K562 (cell line): Measurements from ENCODE around the gene SLC39A5. TPM values are rescaled to one million over a fixed set of nuclear protein-coding genes. Genes with fewer than 3 reads are reported as not detected.

ENCODE experiments used
- ATF7 ChIP-seq: fragments of 450-650 bp; IDR thresholded peaks from 2 replicates; pipeline ENCODE4 v1.7.1; 2014; ENCODE audit warnings: mild to moderate bottlenecking, moderate library complexity
- BHLHE40 ChIP-seq: IDR thresholded peaks from 2 replicates; pipeline ENCODE4 v1.6.1; 2011; ENCODE audit warnings: low read length, improper control_type of control experiment
- CHD1 ChIP-seq: fragments of 200-600 bp; sonication (generic); IDR thresholded peaks from one replicate; pipeline ENCODE4 v1.6.1; 2012; ENCODE audit warnings: mild to moderate bottlenecking, moderate library complexity, low read length, inconsistent platforms
- FOS ChIP-seq: IDR thresholded peaks from 3 replicates; pipeline ENCODE4 v1.6.1; 2011; ENCODE audit not compliant: insufficient read length; ENCODE audit errors: extremely low read depth
- GATAD2B ChIP-seq: fragments of 450-650 bp; IDR thresholded peaks from 2 replicates; pipeline ENCODE4 v1.6.1; 2017; ENCODE audit warnings: mild to moderate bottlenecking, borderline replicate concordance
- HCFC1 ChIP-seq: IDR thresholded peaks from 2 replicates; pipeline ENCODE4 v1.6.1; 2012; ENCODE audit warnings: low read depth, low read length, improper control_type of control experiment
- NBN ChIP-seq: fragments of 450-650 bp; IDR thresholded peaks from 2 replicates; pipeline ENCODE4 v1.6.1; 2016; ENCODE audit warnings: low read depth, mild to moderate bottlenecking
- NR2C2 ChIP-seq, 2 experiments: fragments of 200-800 bp in 1 of 2; sonication (Bioruptor generic) in 1 of 2; sonication (generic) in 1 of 2; formaldehyde crosslinking in 1 of 2; IDR thresholded peaks; 2 replicates each; pipeline versions ENCODE4 v1.6.1 to v1.8.0; 2016 to 2022; ENCODE audit warnings: mild to moderate bottlenecking in 1 of 2, missing compliant biosample characterization in 1 of 2, missing genetic modification characterization in 1 of 2, missing genetic modification reagents in 1 of 2
- POLR2G ChIP-seq: fragments of 200-400 bp; formaldehyde crosslinking; IDR thresholded peaks from 2 replicates; pipeline ENCODE4 v1.6.1; 2017; ENCODE audit warnings: low read depth, mild to moderate bottlenecking, antibody characterized with exemption, low read length, moderate library complexity
- PTTG1 ChIP-seq: fragments of 450-650 bp; IDR thresholded peaks from 2 replicates; pipeline ENCODE4 v1.6.1; 2016; ENCODE audit warnings: low read depth, mild to moderate bottlenecking, missing genetic modification characterization, missing compliant biosample characterization
- RAD21 ChIP-seq, 2 experiments: fragments of 250-450 bp in 1 of 2; fragments of 450-650 bp in 1 of 2; sonication (Bioruptor Pico) in 1 of 2; formaldehyde crosslinking in 1 of 2; IDR thresholded peaks in 1 of 2; conservative IDR thresholded peaks in 1 of 2; 2 replicates each; pipeline versions ENCODE4 v1.4.0 to v1.8.0; 2020 to 2022; ENCODE audit warnings: mild to moderate bottlenecking in 2 of 2, moderate library complexity in 1 of 2
- SAFB2 ChIP-seq: fragments of 200-400 bp; formaldehyde crosslinking; IDR thresholded peaks from 2 replicates; pipeline ENCODE4 v1.6.1; 2018; ENCODE audit warnings: borderline replicate concordance, low read length, low read depth, moderate library complexity; ENCODE audit not compliant: severe bottlenecking
- SMAD4 ChIP-seq: fragments of 250-450 bp; sonication (Bioruptor Pico); conservative IDR thresholded peaks from 2 replicates; pipeline ENCODE4 v1.8.0; 2021; ENCODE audit warnings: inconsistent platforms, mild to moderate bottlenecking, moderate library complexity
- XRCC4 ChIP-seq: IDR thresholded peaks from one replicate; pipeline ENCODE4 v1.6.1; 2011; ENCODE audit not compliant: insufficient read depth, insufficient read length; ENCODE audit errors: extremely low read depth
- ZBTB11 ChIP-seq, 3 experiments: fragments of 200-800 bp in 1 of 3; fragments of 250-450 bp in 1 of 3; fragments of 450-650 bp in 1 of 3; sonication (Bioruptor Pico) in 1 of 3; sonication (Bioruptor generic) in 1 of 3; formaldehyde crosslinking in 1 of 3; IDR thresholded peaks; 2 replicates each; pipeline versions ENCODE4 v1.6.1 to v1.8.0; 2016 to 2022; ENCODE audit warnings: mild to moderate bottlenecking in 2 of 3, missing genetic modification characterization in 2 of 3, missing compliant biosample characterization in 1 of 3, moderate library complexity in 1 of 3
- ZBTB9 ChIP-seq: fragments of 450-650 bp; formaldehyde crosslinking; IDR thresholded peaks from 2 replicates; pipeline ENCODE4 v1.4.0; 2020; ENCODE audit warnings: mild to moderate bottlenecking, moderate library complexity
- ZNF395 ChIP-seq: fragments of 200-800 bp; sonication (Bioruptor generic); IDR thresholded peaks from 2 replicates; pipeline ENCODE4 v1.6.1; 2017; ENCODE audit warnings: missing genetic modification characterization, missing compliant biosample characterization
- polyA plus RNA-seq, 8 experiments: library from polyadenylated mRNA; depleted of rRNA in 4 of 8; stranded (reverse) in 5 of 8; unstranded in 3 of 8; fragments of >200 nt; fragmentation: Nextera tagmentation in 2 of 8; fragmentation: Illumina TruSeq in 1 of 8; extraction: Ambion mirVana in 2 of 8; extraction: Trizol in 1 of 8; gene quantifications; 2 replicates each; pipeline versions ENCODE4 v1.2.1 to v1.2.3, GENCODE V29; 2011 to 2014; ENCODE audit warnings: inconsistent platforms in 1 of 8, missing spikeins in 1 of 8
- total RNA-seq, 7 experiments: library from RNA; depleted of rRNA in 6 of 7; stranded (reverse); fragments of >200 nt in 6 of 7; fragmentation: Illumina TruSeq in 2 of 7; extraction: Trizol in 2 of 7; gene quantifications; 2 replicates each; pipeline versions ENCODE4 v1.2.1 to v1.2.3, GENCODE V29; 2011 to 2021; ENCODE audit warnings: low replicate concordance in 1 of 7
- TF ChIP-seq, protein P1 (sequence below): fragments of 450-650 bp; IDR thresholded peaks from one replicate; pipeline ENCODE4 v1.6.1; 2018; ENCODE audit warnings: mild to moderate bottlenecking, moderate library complexity; ENCODE audit not compliant: partially characterized antibody

SLC39A5 gene
- total and polyA plus RNA-seq, 9 of the 15 experiments (the other 6 are each of a cell fraction or from before 2014, with no cell fraction given), result 0.08 to 0.10 TPM; not detected in 7

- TF ChIP-seq NBN (peak; percentile 74; the same call in 1 of the 2 replicates), SAFB2 (no peak), ZNF395 (CRISPR knock-in tag) (peak; percentile 71; the same call in 1 of the 2 replicates), SMAD4 (0 out of 2 replicates have a peak, but pooled peaks have one; percentile 60), XRCC4 (no peak), ZBTB11 (CRISPR knock-in tag; IDR thresholded peaks at IDR 0.05) (peak in 1 of 3 experiments; percentile 78; a peak in 2 of 6 replicates), NR2C2 (CRISPR knock-in tag; IDR thresholded peaks at IDR 0.05) (peak; percentile 71), NR2C2 (tag; IDR thresholded peaks at IDR 0.05) (no peak; the same call in 1 of the 2 replicates), HCFC1 (peak; percentile 87), ATF7 (peak; percentile 88), BHLHE40 (peak; percentile 31; the same call in 1 of the 2 replicates), RAD21 (CRISPR knock-in tag; conservative IDR thresholded peaks at IDR 0.05 in 1 of 2, IDR thresholded peaks at IDR 0.05 in 1 of 2) (peak; percentile 11 to 48; a peak in 3 of 4 replicates), FOS (no peak), ZBTB9 (CRISPR knock-in tag) (peak; percentile 81; the same call in 1 of the 2 replicates), CHD1 (peak; percentile 36), POLR2G (peak; percentile 98), GATAD2B (peak; percentile 83), PTTG1 (tag) (no peak)
- TF ChIP-seq, protein P1, sequence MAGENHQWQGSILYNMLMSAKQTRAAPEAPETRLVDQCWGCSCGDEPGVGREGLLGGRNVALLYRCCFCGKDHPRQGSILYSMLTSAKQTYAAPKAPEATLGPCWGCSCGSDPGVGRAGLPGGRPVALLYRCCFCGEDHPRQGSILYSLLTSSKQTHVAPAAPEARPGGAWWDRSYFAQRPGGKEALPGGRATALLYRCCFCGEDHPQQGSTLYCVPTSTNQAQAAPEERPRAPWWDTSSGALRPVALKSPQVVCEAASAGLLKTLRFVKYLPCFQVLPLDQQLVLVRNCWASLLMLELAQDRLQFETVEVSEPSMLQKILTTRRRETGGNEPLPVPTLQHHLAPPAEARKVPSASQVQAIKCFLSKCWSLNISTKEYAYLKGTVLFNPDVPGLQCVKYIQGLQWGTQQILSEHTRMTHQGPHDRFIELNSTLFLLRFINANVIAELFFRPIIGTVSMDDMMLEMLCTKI, result no peak
Measured at GRCh38 chr12:56266693-56267442, 37.0 kb downstream of the SLC39A5 start, which contains the start of gene COQ10A (continued).
